Right ventricle myocardium superior (tissue), 1 donor: ENCODE measurements around the gene PRELP. TPM values are rescaled to one million over a fixed set of nuclear protein-coding genes. Genes with fewer than 3 reads are reported as not detected.
"Not testable (repeated sequence)": the region's sequence is repeated elsewhere in the genome, so short reads cannot be mapped to it uniquely, and the experiment has no call there.

Experiments used
- ATAC-seq: fragments of 200-7000 bp; cut with Tn5 transposase; one replicate; pipeline ENCODE4 v1.9.1; 2020; ENCODE audit warnings: mild to moderate bottlenecking; ENCODE audit not compliant: poor library complexity
- DNase-seq: peaks from one replicate; pipeline ENCODE4 v3.0.0-alpha.2; 2020
- intact Hi-C: fragments of 100-400 bp; cut with DNase I; formaldehyde crosslinking; loops from one replicate; pipeline ENCODE4 v1.11.2; 2022
- long read RNA-seq: library from polyadenylated mRNA; unstranded; transcript quantifications from one replicate; pipeline ENCODE4 v2.0.0, GENCODE V29; 2021
- total RNA-seq: library from RNA; stranded (reverse); fragmentation: NEBNext Ultra II Directional; extraction: Animal tissue kit (Norgen Biotek cat#: 25700); gene quantifications from one replicate; pipeline ENCODE4 v1.2.1, GENCODE V29; 2021
- donor health status: DM: no; HTN: yes; CAD: no; lungs with severe emphysema.

The PRELP gene
- 22.9 TPM for total RNA-seq
- long read RNA-seq, full-length matches to known transcripts: 41 of 67 reads
- long read RNA-seq, partial matches to known transcripts: 18 of 67 reads
- long read RNA-seq, other reads (novel, unspliced or antisense): 8 of 67 reads

GRCh38 chr1:203475012-203475981 lies at the start of gene PRELP:
PRELP (plus strand) TSS chr1:203475806; CDS start chr1:203483185, 7,379 bp downstream.
- ATAC-seq: peak; percentile 73
- peak; percentile 61 for DNase-seq
- intact Hi-C loops: no loop called here

GRCh38 chr1:203426366-203426765 lies 49.2 kb upstream of the PRELP start:
- no peak for ATAC-seq

GRCh38 chr1:203426870-203427269 lies 48.7 kb upstream of the PRELP start:
- no peak for DNase-seq
- intact Hi-C loops: no loop called here
- no peak for ATAC-seq

More at GRCh38 chr1:203426366-203426765, 49.2 kb upstream of the PRELP start:
- no peak for DNase-seq
- intact Hi-C loops: no loop called here

GRCh38 chr1:203427451-203427850 lies 48.2 kb upstream of the PRELP start:
- intact Hi-C loops: no loop called here
- no peak for ATAC-seq
- DNase-seq: no peak

GRCh38 chr1:203428981-203429599 lies 46.5 kb upstream of the PRELP start:
- ATAC-seq (no peak), DNase-seq (no peak)
- intact Hi-C loops: no loop called here

- DNase-seq (no peak), ATAC-seq (no peak)
- intact Hi-C loops: no loop called here
These were observed 40.0 kb upstream of the PRELP start for GRCh38 chr1:203435615-203436014.

- intact Hi-C loops: no loop called here
- no peak for ATAC-seq
- no peak for DNase-seq
These were observed 37.8 kb upstream of the PRELP start for GRCh38 chr1:203437696-203438315.

- ATAC-seq (no peak), DNase-seq (no peak)
- intact Hi-C loops: no loop called here
These were observed 36.4 kb upstream of the PRELP start for GRCh38 chr1:203439131-203439730.

GRCh38 chr1:203440771-203441170 lies 34.8 kb upstream of the PRELP start:
- peak; percentile 85 for DNase-seq
- intact Hi-C loops: loop anchor here (2.0 kb wide), 1 partner anchor 100 kb away; no protein-coding TSS in a partner anchor
- peak; percentile 95 for ATAC-seq

- no peak for ATAC-seq
- intact Hi-C loops: loop anchor here (2.0 kb wide), 1 partner anchor 101 kb away; no protein-coding TSS in a partner anchor
- no peak for DNase-seq
These were observed 33.8 kb upstream of the PRELP start for GRCh38 chr1:203441766-203442165.

GRCh38 chr1:203442821-203443220 lies 32.8 kb upstream of the PRELP start:
- intact Hi-C loops: no loop called here
- DNase-seq (no peak), ATAC-seq (no peak)

- no peak for ATAC-seq
- intact Hi-C loops: no loop called here
- DNase-seq: no peak
These were observed 32.3 kb upstream of the PRELP start for GRCh38 chr1:203443296-203443695.

- DNase-seq (no peak), ATAC-seq (no peak)
- intact Hi-C loops: no loop called here
These were observed 31.4 kb upstream of the PRELP start for GRCh38 chr1:203444171-203444576.

- DNase-seq: no peak
- intact Hi-C loops: no loop called here
- no peak for ATAC-seq
These were observed 28.5 kb upstream of the PRELP start for GRCh38 chr1:203447151-203447550.

- ATAC-seq, intact Hi-C loops: not testable (repeated sequence)
These were observed 28.0 kb upstream of the PRELP start for GRCh38 chr1:203447598-203447997.

GRCh38 chr1:203448521-203449061 lies 27.0 kb upstream of the PRELP start:
- ATAC-seq (peak; percentile 45), DNase-seq (peak; percentile 53)
- intact Hi-C loops: no loop called here

More at GRCh38 chr1:203447598-203447997, 28.0 kb upstream of the PRELP start:
- DNase-seq: not testable (repeated sequence)

- no peak for ATAC-seq
- DNase-seq: no peak
- intact Hi-C loops: no loop called here
These were observed 25.6 kb upstream of the PRELP start for GRCh38 chr1:203450001-203450400.

GRCh38 chr1:203450479-203451149 lies 25.0 kb upstream of the PRELP start:
- intact Hi-C loops: no loop called here
- DNase-seq: no peak
- no peak for ATAC-seq
